ENCODE data around the gene GLUL. TPM values are rescaled to one million over a fixed set of nuclear protein-coding genes. Genes with fewer than 3 reads are reported as not detected.

GLUL gene
- polyA plus RNA-seq, 2 of the 4 experiments (the other 2 are of a cell fraction) = 26.9 to 33.0 TPM

- TF ChIP-seq, protein P1, sequence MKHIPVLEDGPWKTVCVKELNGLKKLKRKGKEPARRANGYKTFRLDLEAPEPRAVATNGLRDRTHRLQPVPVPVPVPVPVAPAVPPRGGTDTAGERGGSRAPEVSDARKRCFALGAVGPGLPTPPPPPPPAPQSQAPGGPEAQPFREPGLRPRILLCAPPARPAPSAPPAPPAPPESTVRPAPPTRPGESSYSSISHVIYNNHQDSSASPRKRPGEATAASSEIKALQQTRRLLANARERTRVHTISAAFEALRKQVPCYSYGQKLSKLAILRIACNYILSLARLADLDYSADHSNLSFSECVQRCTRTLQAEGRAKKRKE (CRISPR knock-in tag; IDR thresholded peaks at IDR 0.05; ENCODE audit: low read depth) = no peak
- TF ChIP-seq CBX8 (IDR thresholded peaks at IDR 0.05) = no peak
- no peak for TF ChIP-seq TFCP2L1 (CRISPR knock-in tag; IDR thresholded peaks at IDR 0.05)
These were observed 4.6 kb downstream of the GLUL start (continued) for GRCh38 chr1:182386980-182387379.

- POLR2A ChIA-PET = no interaction called here
- no peak overlapping the region for H3K27ac ChIP-seq
- no peak overlapping the region for H3K4me3 ChIP-seq
- H3K4me1 ChIP-seq = no peaks in the 10 kb centered on the region
- H3K9me3 ChIP-seq = no peaks in the 10 kb centered on the region
- CTCF ChIA-PET = interaction anchor here (0.5 to 2.3 kb wide), 2 partner anchors 301 to 1217 kb away, joined by 3 to 8 read pairs; no protein-coding TSS in a partner anchor
- FAIRE-seq (no peak), ATAC-seq (no peak), DNase-seq (ENCODE audit: low read depth in 1 of 2, low spot score in 1 of 2) (no peak)
- 84% methylated on average over 8 of the region's 8 CpGs for WGBS (ENCODE audit: missing lambda C conversion rate)
- no peak overlapping the region for H3K4me2 ChIP-seq
- no peak for TF ChIP-seq REST (IDR thresholded peaks at IDR 0.05)
- TF ChIP-seq ZNF302 (CRISPR knock-in tag; IDR thresholded peaks at IDR 0.05) = no peak
- TF ChIP-seq FOSB (CRISPR knock-in tag; IDR thresholded peaks at IDR 0.05) = no peak
- TF ChIP-seq NFE2L2 (conservative IDR thresholded peaks at IDR 0.05; ENCODE audit: low read length) = no peak
- no peak for TF ChIP-seq RNF2 (IDR thresholded peaks at IDR 0.05; ENCODE audit: borderline replicate concordance, low read depth)
- TF ChIP-seq, protein P2, sequence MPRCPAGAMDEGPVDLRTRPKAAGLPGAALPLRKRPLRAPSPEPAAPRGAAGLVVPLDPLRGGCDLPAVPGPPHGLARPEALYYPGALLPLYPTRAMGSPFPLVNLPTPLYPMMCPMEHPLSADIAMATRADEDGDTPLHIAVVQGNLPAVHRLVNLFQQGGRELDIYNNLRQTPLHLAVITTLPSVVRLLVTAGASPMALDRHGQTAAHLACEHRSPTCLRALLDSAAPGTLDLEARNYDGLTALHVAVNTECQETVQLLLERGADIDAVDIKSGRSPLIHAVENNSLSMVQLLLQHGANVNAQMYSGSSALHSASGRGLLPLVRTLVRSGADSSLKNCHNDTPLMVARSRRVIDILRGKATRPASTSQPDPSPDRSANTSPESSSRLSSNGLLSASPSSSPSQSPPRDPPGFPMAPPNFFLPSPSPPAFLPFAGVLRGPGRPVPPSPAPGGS (IDR thresholded peaks at IDR 0.05) = no peak
- no peak for TF ChIP-seq KDM5A (IDR thresholded peaks at IDR 0.05)
- TF ChIP-seq CHD2 (IDR thresholded peaks at IDR 0.05; ENCODE audit: low read length, partially characterized antibody) = no peak
- no peak for TF ChIP-seq JUN (IDR thresholded peaks at IDR 0.05)
These were observed 5.4 kb downstream of the GLUL start for GRCh38 chr1:182385885-182386853.

GRCh38 chr1:182384387-182384960 lies 7.1 kb downstream of the GLUL start:
- DNase-seq (ENCODE audit: low read depth in 1 of 2, low spot score in 1 of 2) = no peak
- Histone ChIP-seq H3K4me1 (no peaks in the 10 kb centered on the region), H3K9me3 (no peaks in the 10 kb centered on the region), H3K27ac (no peak overlapping the region), H3K4me3 (no peak overlapping the region), H3K4me2 (no peak overlapping the region)
- no peak for ATAC-seq
- CTCF ChIA-PET = interaction anchor here (0.8 to 2.8 kb wide), 2 partner anchors 11 to 299 kb away, joined by 3 to 13 read pairs; no protein-coding TSS in a partner anchor
- POLR2A ChIA-PET = no interaction called here
- WGBS (ENCODE audit: missing lambda C conversion rate) = 90% methylated on average over 19 of the region's 19 CpGs
- FAIRE-seq = no peak
- no peak for TF ChIP-seq CBX8 (IDR thresholded peaks at IDR 0.05)
- no peak for TF ChIP-seq CBX2 (IDR thresholded peaks at IDR 0.05; ENCODE audit: borderline replicate concordance, low read depth)
- TF ChIP-seq POLR2AphosphoS2 (conservative IDR thresholded peaks at IDR 0.05; ENCODE audit: low read length) = no peak
- TF ChIP-seq, protein P1 (CRISPR knock-in tag; IDR thresholded peaks at IDR 0.05; ENCODE audit: low read depth) = no peak
- TF ChIP-seq JUN (IDR thresholded peaks at IDR 0.05) = no peak
- TF ChIP-seq FOXS1 (CRISPR knock-in tag; IDR thresholded peaks at IDR 0.05) = no peak
- no peak for TF ChIP-seq PHF8 (IDR thresholded peaks at IDR 0.05; ENCODE audit: borderline replicate concordance, low read depth)
- no peak for TF ChIP-seq JUNB (IDR thresholded peaks at IDR 0.05)
- TF ChIP-seq, protein P3, sequence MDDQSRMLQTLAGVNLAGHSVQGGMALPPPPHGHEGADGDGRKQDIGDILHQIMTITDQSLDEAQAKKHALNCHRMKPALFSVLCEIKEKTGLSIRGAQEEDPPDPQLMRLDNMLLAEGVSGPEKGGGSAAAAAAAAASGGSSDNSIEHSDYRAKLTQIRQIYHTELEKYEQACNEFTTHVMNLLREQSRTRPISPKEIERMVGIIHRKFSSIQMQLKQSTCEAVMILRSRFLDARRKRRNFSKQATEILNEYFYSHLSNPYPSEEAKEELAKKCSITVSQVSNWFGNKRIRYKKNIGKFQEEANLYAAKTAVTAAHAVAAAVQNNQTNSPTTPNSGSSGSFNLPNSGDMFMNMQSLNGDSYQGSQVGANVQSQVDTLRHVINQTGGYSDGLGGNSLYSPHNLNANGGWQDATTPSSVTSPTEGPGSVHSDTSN (IDR thresholded peaks at IDR 0.05) = no peak
- TF ChIP-seq RFX5 (IDR thresholded peaks at IDR 0.05) = no peak
- no peak for TF ChIP-seq BHLHE40 (IDR thresholded peaks at IDR 0.05; ENCODE audit: low read depth, low read length)
- TF ChIP-seq MYC (IDR thresholded peaks at IDR 0.05; ENCODE audit: borderline replicate concordance, low read length) = no peak
- TF ChIP-seq MAZ (IDR thresholded peaks at IDR 0.05; ENCODE audit: borderline replicate concordance, low read depth, low read length) = no peak
- no peak for TF ChIP-seq TFCP2L1 (CRISPR knock-in tag; IDR thresholded peaks at IDR 0.05)
- no peak for TF ChIP-seq CTCF (IDR thresholded peaks at IDR 0.05)
